HG02610 (cell line): ENCODE measurements around the gene BCAS3.

Source experiments
- ATAC-seq: cut with Tn5 transposase; IDR thresholded peaks from one replicate; pipeline ENCODE4 v1.9.1; 2021; ENCODE audit warnings: mild to moderate bottlenecking, moderate library complexity; ENCODE audit not compliant: unreplicated experiment

BCAS3 gene

GRCh38 chr17:61306003-61306402 is 628.4 kb downstream of the BCAS3 start:
- no peak for ATAC-seq

DNA sequence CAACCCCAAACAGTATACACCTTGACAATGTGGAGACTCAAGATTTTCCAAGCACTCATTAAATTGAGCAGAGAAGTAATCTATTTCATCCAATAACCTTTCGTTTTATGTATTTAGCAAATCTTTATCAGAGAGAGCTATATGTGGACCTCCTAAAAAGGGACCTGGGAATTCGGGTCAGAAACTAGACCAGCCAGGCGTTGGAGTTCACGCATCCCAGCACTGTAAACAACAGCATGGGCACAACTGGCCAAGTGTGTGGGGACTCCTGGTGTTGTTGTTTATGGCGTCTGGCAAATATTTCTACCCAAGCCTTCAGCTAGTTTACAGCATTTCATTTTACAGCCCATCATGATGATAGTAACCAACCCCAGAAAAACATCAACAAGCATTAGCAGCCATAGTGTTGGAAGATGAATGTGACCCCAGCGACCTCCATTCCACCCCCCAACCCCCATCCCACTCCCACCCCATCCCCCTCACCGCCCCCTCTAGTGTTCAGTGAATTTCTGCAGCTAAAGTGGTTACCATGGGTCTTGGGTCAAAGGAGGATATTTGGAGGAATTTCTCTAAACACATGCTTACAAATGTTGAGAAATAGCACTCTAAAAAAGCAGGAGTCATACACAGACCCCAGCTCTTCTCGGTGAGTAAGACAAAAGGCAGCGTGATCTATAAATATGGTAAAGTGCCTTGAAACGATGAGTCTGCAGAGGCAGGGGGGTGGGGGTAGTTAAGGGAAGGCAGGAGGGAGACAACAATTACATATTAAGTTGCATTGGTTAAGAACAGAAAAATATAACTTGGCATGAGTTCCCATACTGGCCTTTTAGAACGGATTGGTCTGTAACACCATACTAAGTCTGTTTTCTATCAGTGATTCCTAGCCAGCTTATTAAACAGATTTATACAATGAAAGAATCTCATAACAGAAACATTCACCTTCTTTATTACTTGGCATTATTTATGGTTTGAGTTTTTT is 630.5 kb downstream of the BCAS3 start:
- no peak for ATAC-seq

- ATAC-seq: no peak
Observed at GRCh38 chr17:61309362-61310256, 632.0 kb downstream of the BCAS3 start.

- ATAC-seq: no peak
Observed at GRCh38 chr17:61310590-61310989, 632.9 kb downstream of the BCAS3 start.

GRCh38 chr17:61312406-61313295 is 635.0 kb downstream of the BCAS3 start:
- no peak for ATAC-seq

DNA sequence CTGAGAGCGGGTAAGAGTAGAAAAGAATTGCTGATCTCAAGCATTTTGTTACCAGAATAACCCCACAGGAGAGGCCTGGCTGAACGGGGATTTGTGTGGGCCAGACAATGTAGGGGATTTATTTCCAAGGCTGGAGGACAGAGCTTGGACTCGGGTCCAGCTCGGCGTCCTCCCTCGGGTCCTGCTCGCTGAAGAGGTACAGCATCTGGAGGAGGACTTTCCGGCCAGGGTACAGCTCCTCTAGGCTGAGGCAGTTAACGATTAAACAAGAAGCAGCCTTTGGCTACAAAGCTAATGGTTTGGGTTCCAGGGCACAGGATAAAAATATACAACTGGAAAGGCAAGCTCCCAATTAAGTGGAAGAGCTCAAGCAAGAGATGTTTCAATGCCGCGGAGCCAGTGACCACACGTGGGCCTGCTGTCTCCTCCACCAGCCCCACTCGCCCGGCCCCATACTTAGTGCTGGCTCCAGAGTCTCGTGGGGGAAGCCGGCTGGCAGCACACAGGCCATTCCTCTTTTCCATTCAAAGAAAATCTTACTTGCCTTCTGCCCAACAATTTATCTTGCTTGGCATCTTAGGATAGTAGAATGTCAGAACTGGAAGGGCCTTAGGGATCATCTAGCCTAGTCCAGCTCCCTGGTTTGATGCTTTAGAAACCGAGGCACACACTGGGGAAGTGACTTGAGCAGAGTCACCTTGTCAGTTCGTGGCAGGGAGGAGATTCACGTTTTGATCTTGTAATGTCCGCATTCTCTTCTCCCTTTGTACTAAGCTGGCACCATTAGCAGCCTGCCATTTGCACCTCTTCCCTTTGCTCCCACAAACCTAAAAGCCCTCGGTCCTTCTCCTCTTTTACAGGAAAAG is 636.0 kb downstream of the BCAS3 start:
- ATAC-seq: no peak

GRCh38 chr17:61314368-61315078 is 636.9 kb downstream of the BCAS3 start:
- ATAC-seq: no peak

- ATAC-seq: no peak
Observed at GRCh38 chr17:61316633-61317032, 639.0 kb downstream of the BCAS3 start.

DNA sequence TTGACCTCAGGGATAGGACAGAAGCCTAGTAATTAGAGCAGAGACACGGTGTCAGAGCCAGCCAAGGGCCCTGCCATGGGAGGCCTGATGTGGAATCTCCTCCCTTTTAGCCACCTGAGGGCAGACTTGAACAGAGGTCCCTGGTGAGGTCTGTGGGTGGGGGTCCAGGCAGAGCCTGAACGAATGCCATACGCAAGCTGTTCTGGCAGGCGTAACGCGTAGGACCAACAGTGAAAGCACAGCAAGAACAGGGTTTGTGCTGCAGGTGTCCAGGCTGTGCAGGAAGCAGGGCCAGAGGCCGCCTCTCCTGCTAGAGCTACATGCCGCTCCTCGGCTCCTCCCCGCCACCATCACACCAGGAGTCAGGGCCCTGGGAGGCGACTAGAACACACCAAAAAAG is 640.1 kb downstream of the BCAS3 start:
- ATAC-seq: no peak

DNA sequence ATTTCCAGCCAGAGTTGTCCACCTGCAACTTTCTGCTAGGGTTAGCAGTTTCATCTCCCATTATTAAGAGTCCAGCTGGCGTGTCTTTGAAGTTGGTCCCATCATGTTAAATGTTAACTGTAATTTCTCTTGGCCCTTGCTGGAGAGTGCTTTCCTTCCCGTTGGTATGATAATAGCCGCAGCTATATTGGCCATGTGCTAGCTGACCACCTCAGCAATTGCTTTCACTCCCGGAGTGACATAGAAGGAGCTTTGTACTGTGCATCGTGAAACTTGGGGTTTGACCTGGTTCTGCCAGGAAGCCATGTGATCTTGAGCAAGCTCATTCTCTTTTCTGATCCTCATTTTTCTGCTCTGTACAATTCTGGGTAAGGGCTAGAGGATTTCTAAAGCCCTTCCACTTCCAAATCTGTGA is 641.0 kb downstream of the BCAS3 start:
- no peak for ATAC-seq

- ATAC-seq: no peak
Observed at GRCh38 chr17:61321344-61321743, 643.7 kb downstream of the BCAS3 start.

DNA sequence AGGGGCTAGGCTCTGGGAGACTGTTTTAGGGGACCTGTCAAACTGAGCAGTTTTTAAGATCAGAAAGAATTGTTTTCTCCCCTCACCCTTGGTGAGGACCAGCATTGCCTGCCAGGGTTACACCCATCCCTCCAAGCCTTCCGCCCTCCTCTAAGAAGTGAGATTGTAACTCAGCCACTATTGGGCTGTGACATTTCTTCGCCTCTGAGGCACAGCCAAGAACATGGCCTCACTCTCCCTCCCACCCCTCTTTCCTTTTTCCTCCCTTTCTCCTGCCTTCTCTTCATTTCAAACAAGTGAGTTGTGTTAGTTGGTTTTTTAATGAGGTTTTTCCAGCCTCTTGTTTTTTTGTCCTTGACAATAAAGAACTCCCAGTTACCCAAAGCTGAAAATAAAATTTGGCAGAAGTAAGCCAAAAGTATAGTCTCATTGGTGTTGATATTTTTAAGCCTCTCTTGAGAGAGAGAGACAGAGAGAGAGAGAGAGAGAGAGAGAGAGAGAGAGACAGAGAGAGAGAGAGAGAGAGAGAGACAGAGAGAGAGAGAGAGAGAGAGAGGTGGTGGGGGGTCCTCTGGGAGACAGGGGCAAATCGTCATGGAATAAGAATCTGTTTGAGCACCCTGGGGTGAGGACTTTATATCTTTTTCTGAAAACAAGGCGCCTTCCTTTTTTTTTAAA is 644.8 kb downstream of the BCAS3 start:
- no peak for ATAC-seq

DNA sequence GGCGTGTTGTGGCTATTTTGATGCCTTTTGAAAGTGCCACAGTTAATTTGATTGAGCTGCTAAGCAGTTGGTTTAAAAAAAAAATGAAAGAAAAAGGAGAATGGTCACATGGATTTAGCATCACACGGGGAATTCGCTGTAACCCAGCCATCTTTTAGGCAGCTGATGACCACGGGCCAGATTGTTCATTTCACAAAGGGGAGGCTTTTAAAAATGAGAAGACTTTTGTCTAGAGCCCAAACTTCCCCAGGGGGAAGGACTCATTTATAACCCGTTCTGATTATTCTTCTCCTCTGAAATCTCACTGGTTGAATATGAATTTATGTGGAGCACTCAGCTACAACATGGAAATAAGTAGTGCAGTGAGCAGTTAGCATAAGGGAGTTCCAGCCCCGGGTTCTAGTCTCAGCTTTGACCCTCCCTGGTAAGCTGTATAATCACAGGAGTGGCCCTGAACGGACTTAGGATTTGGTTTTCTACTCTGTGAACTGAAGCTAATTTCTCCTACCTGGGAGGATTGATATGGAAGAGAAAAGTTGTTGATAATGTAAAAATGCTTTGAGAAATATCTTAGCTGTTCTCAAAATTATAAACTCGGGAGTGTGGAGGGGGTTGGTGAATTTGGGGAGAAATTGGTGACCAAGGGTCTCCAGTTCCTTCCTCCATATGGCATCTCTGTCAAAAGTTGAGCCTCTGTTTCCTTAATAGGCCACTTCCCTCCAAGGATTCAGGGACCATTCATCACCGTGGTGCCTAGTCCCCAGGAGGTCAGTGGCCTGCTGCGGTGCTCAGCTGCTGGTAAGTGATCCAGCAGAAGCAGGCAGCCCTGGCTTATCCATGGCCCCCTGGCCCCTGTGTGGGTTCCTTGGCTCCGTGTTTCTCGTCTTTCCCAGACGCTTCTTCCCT is 645.6 kb downstream of the BCAS3 start:
- ATAC-seq: no peak

- no peak for ATAC-seq
Observed at GRCh38 chr17:61323909-61324868, 646.5 kb downstream of the BCAS3 start.

- no peak for ATAC-seq
Observed at GRCh38 chr17:61324950-61325349, 647.3 kb downstream of the BCAS3 start.

DNA sequence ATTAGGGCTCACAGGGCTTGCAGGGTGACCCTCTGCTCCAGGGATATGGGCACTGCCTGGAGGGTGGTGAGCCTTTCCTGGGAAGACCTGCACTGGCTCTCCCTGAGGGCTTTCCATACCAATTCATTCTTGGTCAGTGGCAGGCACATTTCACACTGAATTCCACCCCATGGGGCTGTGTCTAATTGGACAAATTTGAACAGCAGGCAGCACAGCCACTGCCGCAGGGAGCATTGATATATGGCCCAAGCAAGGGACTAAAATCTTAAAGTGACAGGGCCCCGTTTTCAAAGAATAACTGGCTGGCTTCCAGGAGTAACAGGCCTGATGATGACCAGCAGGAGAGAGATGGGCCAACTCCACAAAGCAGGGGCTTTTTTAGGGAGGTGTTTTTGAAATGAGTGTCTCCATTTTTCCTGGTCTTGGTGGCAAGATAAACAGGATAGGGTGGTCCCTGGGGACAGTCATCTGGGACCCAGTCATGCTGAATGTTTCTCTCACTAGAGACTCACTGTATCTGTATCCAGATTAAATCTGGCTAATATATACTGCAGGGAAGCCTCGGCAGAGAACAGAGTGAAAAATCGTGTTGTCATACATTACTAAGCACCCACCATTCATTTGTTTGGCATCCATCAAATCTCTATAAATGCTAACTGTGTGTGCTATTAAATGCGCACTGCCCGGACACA is 647.9 kb downstream of the BCAS3 start:
- ATAC-seq: no peak
